ENCODE measurements around the gene MTHFD2.

- TF ChIP-seq EZH2 (IDR thresholded peaks at IDR 0.05; ENCODE audit: insufficient read depth, poor library complexity, severe bottlenecking) (no peak), EZH2phosphoT487 (IDR thresholded peaks at IDR 0.05; ENCODE audit: insufficient read depth, low read depth) (no peak)
Measured at GRCh38 chr2:74164761-74165160, 33.7 kb upstream of the MTHFD2 start.

Measured in GM23248 (cell line).